Fibroblast of mammary gland (primary cell): ENCODE data around the gene MSH3.

Source experiments
- DNase-seq: peaks from one replicate; pipeline ENCODE4 v3.0.0-alpha.2; 2010; ENCODE audit warnings: low read depth
- H3K4me3 ChIP-seq: 2 replicates; pipeline ENCODE4 v1.5.1; 2011; ENCODE audit warnings: low read depth, mild to moderate bottlenecking, low read length, moderate library complexity; ENCODE audit not compliant: control insufficient read depth
- TF ChIP-seq, protein P1 (sequence below): conservative IDR thresholded peaks from 2 replicates; pipeline ENCODE4 v1.5.1; 2011; ENCODE audit warnings: low read depth, low read length, inconsistent platforms; ENCODE audit not compliant: control insufficient read depth, insufficient read depth

The MSH3 gene

DNA sequence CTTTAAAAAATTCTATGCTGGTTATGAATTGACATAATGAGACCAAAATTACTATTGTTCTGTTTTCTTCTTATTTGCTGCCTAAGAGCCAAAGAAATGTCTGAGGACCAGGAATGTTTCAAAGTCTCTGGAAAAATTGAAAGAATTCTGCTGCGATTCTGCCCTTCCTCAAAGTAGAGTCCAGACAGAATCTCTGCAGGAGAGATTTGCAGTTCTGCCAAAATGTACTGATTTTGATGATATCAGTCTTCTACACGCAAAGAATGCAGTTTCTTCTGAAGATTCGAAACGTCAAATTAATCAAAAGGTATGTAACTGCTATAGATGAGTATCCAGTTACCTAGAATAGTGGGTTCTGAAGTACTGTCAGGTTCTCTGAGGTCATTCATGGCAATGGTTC is 10.6 kb downstream of the MSH3 start:
- DNase-seq, result no peak
- TF ChIP-seq, protein P1, sequence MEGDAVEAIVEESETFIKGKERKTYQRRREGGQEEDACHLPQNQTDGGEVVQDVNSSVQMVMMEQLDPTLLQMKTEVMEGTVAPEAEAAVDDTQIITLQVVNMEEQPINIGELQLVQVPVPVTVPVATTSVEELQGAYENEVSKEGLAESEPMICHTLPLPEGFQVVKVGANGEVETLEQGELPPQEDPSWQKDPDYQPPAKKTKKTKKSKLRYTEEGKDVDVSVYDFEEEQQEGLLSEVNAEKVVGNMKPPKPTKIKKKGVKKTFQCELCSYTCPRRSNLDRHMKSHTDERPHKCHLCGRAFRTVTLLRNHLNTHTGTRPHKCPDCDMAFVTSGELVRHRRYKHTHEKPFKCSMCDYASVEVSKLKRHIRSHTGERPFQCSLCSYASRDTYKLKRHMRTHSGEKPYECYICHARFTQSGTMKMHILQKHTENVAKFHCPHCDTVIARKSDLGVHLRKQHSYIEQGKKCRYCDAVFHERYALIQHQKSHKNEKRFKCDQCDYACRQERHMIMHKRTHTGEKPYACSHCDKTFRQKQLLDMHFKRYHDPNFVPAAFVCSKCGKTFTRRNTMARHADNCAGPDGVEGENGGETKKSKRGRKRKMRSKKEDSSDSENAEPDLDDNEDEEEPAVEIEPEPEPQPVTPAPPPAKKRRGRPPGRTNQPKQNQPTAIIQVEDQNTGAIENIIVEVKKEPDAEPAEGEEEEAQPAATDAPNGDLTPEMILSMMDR, result no peak
- no peak overlapping the region for H3K4me3 ChIP-seq

DNA sequence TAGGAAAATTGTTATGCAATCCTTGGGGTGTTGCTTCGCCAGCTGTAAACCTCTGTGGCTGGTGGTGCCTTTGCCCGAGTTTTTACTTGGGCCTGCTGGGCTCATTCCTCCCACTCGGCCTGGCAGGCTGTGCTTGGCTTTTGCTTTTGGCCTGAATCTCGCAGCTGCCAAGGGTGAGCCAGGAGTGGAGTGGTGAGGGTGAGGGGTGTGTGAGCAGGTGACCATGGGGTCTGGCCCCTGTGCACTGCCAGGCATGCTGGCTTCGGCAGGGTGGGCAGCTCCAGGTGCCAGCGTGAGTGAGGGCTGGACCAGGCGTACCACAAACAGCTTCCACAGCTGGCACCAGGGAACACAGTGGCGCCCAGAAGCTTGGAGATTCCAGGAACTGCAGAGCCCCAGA is 12.9 kb downstream of the MSH3 start:
- H3K4me3 ChIP-seq, result no peak overlapping the region
- TF ChIP-seq, protein P1, result no peak
- no peak for DNase-seq

DNA sequence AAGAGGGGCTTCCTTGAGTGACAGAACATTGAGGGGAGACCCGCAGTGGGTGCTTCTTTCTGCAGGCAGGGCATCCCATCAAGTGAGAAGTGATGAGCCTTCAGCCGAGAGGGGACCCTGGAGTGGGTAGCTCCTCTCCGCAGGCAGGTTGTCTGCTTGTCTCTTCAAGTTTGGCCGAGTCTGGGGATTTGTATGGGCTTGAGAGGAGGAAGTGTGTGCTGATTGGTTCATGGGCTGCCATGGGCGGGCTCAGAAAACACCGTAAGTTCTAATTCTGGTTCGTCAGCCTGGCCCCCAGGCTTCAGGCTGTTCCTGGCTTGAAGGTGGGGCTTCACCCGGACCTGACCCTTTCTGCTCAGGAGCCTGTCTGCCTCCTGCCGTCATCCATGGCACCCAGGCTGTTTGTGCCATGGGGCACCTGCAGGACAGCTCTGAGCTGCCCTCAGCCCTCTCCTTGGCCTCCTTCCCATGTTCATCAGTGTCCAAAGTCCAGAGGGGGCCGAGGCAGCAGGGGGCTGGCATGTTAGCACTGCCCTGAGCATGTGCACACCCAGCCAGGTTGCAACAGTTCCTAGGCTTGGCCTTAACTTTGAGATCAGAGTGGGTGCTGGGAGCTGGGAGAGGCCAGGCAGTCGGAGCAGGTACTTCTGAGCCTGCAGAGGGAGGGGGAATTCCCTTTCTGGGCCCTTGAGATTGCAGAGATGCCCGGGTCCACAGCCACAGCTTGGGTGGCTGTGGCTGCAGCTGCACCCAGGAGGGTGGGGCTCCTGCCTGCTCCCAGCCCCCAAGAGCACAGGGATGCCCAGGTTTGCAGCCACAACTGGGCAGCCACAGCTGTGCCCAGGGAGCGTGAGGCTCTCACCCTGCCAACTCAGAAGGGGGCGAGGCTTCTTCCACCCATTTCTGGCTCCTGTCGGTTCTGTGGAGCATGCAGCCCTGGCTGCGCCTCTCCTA is 13.8 kb downstream of the MSH3 start:
- no peak for DNase-seq
- TF ChIP-seq, protein P1, result no peak
- H3K4me3 ChIP-seq, result no peak overlapping the region

- no peak overlapping the region for H3K4me3 ChIP-seq
- DNase-seq, result peak; percentile 76
- TF ChIP-seq, protein P1, result peak; percentile 90
Observed at GRCh38 chr5:80672140-80672736, 17.8 kb downstream of the MSH3 start.

DNA sequence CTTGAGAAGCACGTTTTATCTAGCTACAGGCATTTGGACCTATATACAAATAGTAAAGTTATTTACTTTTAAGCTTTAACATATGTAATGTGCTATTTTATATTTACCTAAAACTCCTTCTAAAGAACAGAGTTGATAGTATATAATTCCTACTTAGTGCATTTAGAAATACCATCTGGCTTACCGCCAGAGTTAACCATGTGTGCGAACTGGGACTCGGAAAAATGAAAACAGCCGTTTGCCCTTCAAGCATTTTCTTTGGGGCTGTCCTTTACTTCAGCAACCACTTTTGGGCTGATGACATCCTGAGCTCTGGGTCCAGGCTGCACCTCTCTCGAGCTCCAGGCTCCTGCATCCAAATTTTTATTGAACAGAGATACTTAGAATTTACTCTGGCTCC is 22.3 kb downstream of the MSH3 start:
- TF ChIP-seq, protein P1, result no peak
- DNase-seq, result no peak
- no peak overlapping the region for H3K4me3 ChIP-seq

DNA sequence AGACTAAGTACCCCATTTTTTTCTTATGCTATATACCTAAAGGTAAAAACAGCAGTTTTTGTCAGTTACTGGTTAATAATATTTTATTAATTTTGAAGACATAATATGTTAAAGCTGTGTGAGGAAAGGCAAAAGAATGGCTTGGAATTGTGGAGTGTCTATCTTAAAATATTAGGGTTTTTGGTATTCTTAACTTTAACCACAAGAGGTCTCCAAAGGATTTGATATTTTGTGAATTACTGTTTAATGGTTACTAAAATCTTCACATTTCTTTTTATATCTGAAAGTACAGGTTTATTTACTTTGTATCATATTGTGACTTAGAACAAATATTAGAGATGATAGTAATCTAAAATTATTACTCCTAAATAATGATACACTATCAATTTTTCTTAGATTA is 32.3 kb downstream of the MSH3 start:
- TF ChIP-seq, protein P1, result no peak
- H3K4me3 ChIP-seq, result no peak overlapping the region
- DNase-seq, result peak; percentile 28
